Gastrocnemius medialis (tissue), 4 donors: Measurements from ENCODE around the gene TMC8. TPM values are rescaled to one million over a fixed set of nuclear protein-coding genes. Genes with fewer than 3 reads are reported as not detected.

Experiments
- ATAC-seq, 2 donors: fragments of 150-250 bp; one replicate each; pipeline ENCODE4 v1.9.1; 2016
- DNase-seq, 2 donors: peaks; one replicate each; pipeline ENCODE4 v3.0.0-alpha.2; 2019
- H3K27ac ChIP-seq, 4 donors: fragments of 200-600 bp; sonication (generic); 1 replicate in 1 of 4; 2 replicates in 3 of 4; pipeline ENCODE4 v1.5.1; 2016 to 2018; ENCODE audit warnings: mild to moderate bottlenecking in 2 of 4, moderate library complexity in 1 of 4
- H3K27me3 ChIP-seq, 3 donors: fragments of 200-600 bp; sonication (generic) in 2 of 3; 1 replicate in 1 of 3; 2 replicates in 2 of 3; pipeline versions ENCODE4 v1.5.1 to v1.6.0; 2016 to 2019; ENCODE audit warnings: mild to moderate bottlenecking in 1 of 3, moderate library complexity in 1 of 3
- H3K36me3 ChIP-seq, 2 donors: fragments of 200-600 bp; sonication (generic) in 1 of 2; one replicate each; pipeline ENCODE4 v1.5.1; 2017 to 2018
- H3K4me1 ChIP-seq, 2 donors: fragments of 200-600 bp; sonication (generic) in 1 of 2; one replicate each; pipeline ENCODE4 v1.5.1; 2016 to 2017; ENCODE audit warnings: mild to moderate bottlenecking in 2 of 2
- H3K4me3 ChIP-seq, 4 donors: fragments of 200-600 bp; sonication (generic) in 3 of 4; 1 replicate in 1 of 4; 2 replicates in 3 of 4; pipeline ENCODE4 v1.5.1; 2016 to 2019; ENCODE audit warnings: mild to moderate bottlenecking in 2 of 4
- H3K9me3 ChIP-seq, 3 donors: fragments of 200-600 bp; sonication (generic) in 2 of 3; 1 replicate in 1 of 3; 2 replicates in 2 of 3; pipeline ENCODE4 v1.5.1; 2016 to 2019
- POLR2A ChIP-seq, 2 donors: fragments of 450-650 bp; IDR thresholded peaks; one replicate each; pipeline ENCODE4 v1.6.1; 2017; ENCODE audit warnings: antibody characterized with exemption in 2 of 2, mild to moderate bottlenecking in 2 of 2, moderate library complexity in 2 of 2
- in situ Hi-C, 4 donors: fragments of 200-750 bp; cut with MboI; loops; one replicate each; pipeline versions ENCODE4 v1.15.0 to v1.8.0; 2017; ENCODE audit warnings: low sequenced_read_pairs in 4 of 4
- intact Hi-C: fragments of 100-400 bp; cut with DNase I; formaldehyde crosslinking; loops from one replicate; pipeline ENCODE4 v1.15.1; 2023; ENCODE audit warnings: low total_unique reads
- total RNA-seq, 4 donors: library from RNA; depleted of rRNA; stranded (reverse); fragments of >200 nt; gene quantifications; one replicate each; pipeline versions ENCODE4 v1.1.0 to v1.2.3, GENCODE V29; 2016
- TF ChIP-seq, protein P1 (sequence below), 5 experiments: fragments of 450-650 bp in 3 of 5; fragments of 200-600 bp in 2 of 5; sonication (generic) in 2 of 5; IDR thresholded peaks in 4 of 5; conservative IDR thresholded peaks in 1 of 5; 1 replicate in 4 of 5; 2 replicates in 1 of 5; pipeline ENCODE4 v1.5.1; 2016 to 2019; ENCODE audit warnings: antibody characterized with exemption in 5 of 5, mild to moderate bottlenecking in 3 of 5, moderate library complexity in 3 of 5

TMC8 gene
- total RNA-seq, 4 donors from 2014 or later: 0.18 to 1.6 (median 0.65) TPM; not detected in 1

GRCh38 chr17:78144147-78144719 is 13.7 kb downstream of the TMC8 start:
- in situ Hi-C loops: no loop called here
- intact Hi-C loops: no loop called here
- peaks cover 15 to 28% of the 10 kb centered on the region in 2 donors for H3K4me1 ChIP-seq

DNA sequence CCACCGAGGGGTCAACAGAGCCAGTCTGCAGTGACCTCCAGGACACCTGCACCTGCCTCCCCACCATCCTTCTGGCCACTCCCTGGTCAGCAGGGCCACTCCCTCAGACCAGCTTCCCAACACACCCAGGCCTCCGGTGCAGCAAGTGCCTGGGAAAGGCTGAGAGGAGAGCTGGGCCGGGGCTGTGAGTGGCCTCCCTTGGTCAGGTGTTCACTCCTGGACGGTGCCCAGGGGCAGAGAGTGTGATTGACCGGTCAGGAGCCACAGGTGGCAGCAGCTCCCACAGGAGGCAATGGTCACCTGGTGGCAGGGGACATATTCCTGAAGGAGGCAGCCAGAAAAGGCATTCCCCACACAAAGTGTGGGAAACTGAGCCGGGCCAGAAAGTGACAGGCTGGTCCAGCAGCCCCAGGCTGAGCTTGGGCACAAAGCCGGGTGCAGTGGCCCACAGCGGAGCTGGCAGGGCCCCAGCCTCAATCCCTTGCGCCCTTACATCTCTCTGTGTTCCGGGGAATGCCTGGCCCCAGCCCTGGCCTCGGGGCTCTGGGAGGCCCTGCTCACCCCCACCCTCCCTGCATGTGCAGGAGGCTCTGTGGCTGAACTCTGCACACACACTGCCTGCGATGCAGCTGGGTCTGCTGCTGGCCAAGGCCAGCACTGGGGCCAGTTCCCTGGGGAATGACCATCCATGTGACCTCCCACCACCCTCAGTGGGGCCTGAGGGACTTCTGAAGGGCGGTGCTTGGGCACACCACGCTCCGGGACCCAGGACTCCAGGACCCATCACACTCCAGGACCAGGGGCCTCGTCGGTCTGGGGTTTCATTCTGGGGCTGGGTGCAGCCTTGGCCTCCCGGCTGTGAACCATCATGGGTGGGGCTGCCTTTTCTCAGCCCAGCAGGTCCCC is 14.4 kb downstream of the TMC8 start:
- H3K4me3 ChIP-seq: no peak overlapping the region
- no peak for DNase-seq

More at GRCh38 chr17:78144147-78144719, 13.7 kb downstream of the TMC8 start:
- peak in 1 of 2 donors; percentile 23 for ATAC-seq
- DNase-seq: peak; percentile 45 to 63
- TF ChIP-seq, protein P1, sequence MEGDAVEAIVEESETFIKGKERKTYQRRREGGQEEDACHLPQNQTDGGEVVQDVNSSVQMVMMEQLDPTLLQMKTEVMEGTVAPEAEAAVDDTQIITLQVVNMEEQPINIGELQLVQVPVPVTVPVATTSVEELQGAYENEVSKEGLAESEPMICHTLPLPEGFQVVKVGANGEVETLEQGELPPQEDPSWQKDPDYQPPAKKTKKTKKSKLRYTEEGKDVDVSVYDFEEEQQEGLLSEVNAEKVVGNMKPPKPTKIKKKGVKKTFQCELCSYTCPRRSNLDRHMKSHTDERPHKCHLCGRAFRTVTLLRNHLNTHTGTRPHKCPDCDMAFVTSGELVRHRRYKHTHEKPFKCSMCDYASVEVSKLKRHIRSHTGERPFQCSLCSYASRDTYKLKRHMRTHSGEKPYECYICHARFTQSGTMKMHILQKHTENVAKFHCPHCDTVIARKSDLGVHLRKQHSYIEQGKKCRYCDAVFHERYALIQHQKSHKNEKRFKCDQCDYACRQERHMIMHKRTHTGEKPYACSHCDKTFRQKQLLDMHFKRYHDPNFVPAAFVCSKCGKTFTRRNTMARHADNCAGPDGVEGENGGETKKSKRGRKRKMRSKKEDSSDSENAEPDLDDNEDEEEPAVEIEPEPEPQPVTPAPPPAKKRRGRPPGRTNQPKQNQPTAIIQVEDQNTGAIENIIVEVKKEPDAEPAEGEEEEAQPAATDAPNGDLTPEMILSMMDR (IDR thresholded peaks at IDR 0.05 in 4 of 5, conservative IDR thresholded peaks at IDR 0.05 in 1 of 5): no peak
- TF ChIP-seq POLR2A (IDR thresholded peaks at IDR 0.05): no peak
- H3K4me3 ChIP-seq: no peak overlapping the region
- no peaks in the 10 kb centered on the region for H3K27me3 ChIP-seq
- H3K36me3 ChIP-seq: no peaks in the 10 kb centered on the region
- H3K27ac ChIP-seq: peak overlapping the region in 3 of 4 donors; percentile 29 to 50 (median 33)
- H3K9me3 ChIP-seq: no peaks in the 10 kb centered on the region

DNA sequence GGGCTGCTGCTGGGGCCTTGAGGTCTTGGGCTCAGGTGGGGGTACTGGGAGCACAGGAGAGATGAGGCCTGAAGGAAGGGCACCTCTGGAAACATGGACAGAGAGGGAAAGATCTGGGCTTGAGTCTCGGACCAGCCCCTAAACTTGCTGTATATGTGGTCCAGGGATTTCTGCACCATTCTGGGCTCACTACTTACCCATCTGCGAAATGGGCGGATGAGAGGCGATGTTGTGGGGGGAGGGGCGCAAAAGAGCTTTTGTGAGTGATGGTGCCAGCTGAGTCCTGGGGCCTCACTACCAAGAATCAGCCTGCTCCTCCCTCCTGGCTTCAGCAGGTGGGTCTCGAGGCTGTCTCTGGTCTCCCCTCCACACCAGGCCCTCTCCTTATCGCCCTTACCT is 15.9 kb downstream of the TMC8 start:
- Histone ChIP-seq H3K4me1 (peaks cover 15 to 26% of the 10 kb centered on the region in 2 donors), H3K4me3 (no peak overlapping the region), H3K9me3 (no peaks in the 10 kb centered on the region), H3K36me3 (no peaks in the 10 kb centered on the region), H3K27ac (no peak overlapping the region), H3K27me3 (no peaks in the 10 kb centered on the region)
- TF ChIP-seq, protein P1 (IDR thresholded peaks at IDR 0.05 in 4 of 5, conservative IDR thresholded peaks at IDR 0.05 in 1 of 5): no peak
- TF ChIP-seq POLR2A (IDR thresholded peaks at IDR 0.05): no peak
- in situ Hi-C loops: no loop called here
- intact Hi-C loops: no loop called here
- DNase-seq (no peak), ATAC-seq (no peak)

More for the DNA sequence above, 14.4 kb downstream of the TMC8 start:
- Histone ChIP-seq H3K9me3 (no peaks in the 10 kb centered on the region), H3K36me3 (no peaks in the 10 kb centered on the region), H3K27me3 (no peaks in the 10 kb centered on the region), H3K27ac (peak overlapping the region in 3 of 4 donors; percentile 29 to 50 (median 33)), H3K4me1 (peaks cover 15 to 28% of the 10 kb centered on the region in 2 donors)
- TF ChIP-seq, protein P1 (IDR thresholded peaks at IDR 0.05 in 4 of 5, conservative IDR thresholded peaks at IDR 0.05 in 1 of 5): no peak
- no peak for TF ChIP-seq POLR2A (IDR thresholded peaks at IDR 0.05)
- intact Hi-C loops: no loop called here
- no peak for ATAC-seq
- in situ Hi-C loops: no loop called here

GRCh38 chr17:78146881-78147280 is 16.3 kb downstream of the TMC8 start:
- TF ChIP-seq, protein P1 (IDR thresholded peaks at IDR 0.05 in 4 of 5, conservative IDR thresholded peaks at IDR 0.05 in 1 of 5): no peak
- no peak for TF ChIP-seq POLR2A (IDR thresholded peaks at IDR 0.05)
- intact Hi-C loops (no loop called here), in situ Hi-C loops (no loop called here)
- no peak for DNase-seq
- Histone ChIP-seq H3K27me3 (no peaks in the 10 kb centered on the region), H3K27ac (no peak overlapping the region), H3K9me3 (no peaks in the 10 kb centered on the region), H3K4me1 (peaks cover 15 to 26% of the 10 kb centered on the region in 2 donors), H3K4me3 (no peak overlapping the region), H3K36me3 (no peaks in the 10 kb centered on the region)
- no peak for ATAC-seq
